Duodenal mucosa (tissue), 2 donors: Measurements from ENCODE around the gene APOM.

Source experiments
- H3K27ac ChIP-seq: one replicate; pipeline ENCODE4 v1.7.0; 2013; ENCODE audit warnings: low read depth, low read length
- H3K27me3 ChIP-seq, 2 donors: one replicate each; pipeline ENCODE4 v1.7.0; 2013; ENCODE audit warnings: low read length in 2 of 2, control low read depth in 1 of 2; ENCODE audit not compliant: insufficient read depth in 2 of 2, control insufficient read depth in 1 of 2
- H3K36me3 ChIP-seq, 2 donors: one replicate each; pipeline ENCODE4 v1.7.0; 2013; ENCODE audit warnings: low read length in 2 of 2, control low read depth in 1 of 2; ENCODE audit not compliant: insufficient read depth in 2 of 2, control insufficient read depth in 1 of 2
- H3K4me1 ChIP-seq, 2 donors: one replicate each; pipeline ENCODE4 v1.7.0; 2013; ENCODE audit warnings: low read length in 2 of 2, control low read depth in 1 of 2; ENCODE audit not compliant: insufficient read depth in 2 of 2, control insufficient read depth in 1 of 2
- H3K4me3 ChIP-seq, 2 donors: one replicate each; pipeline ENCODE4 v1.7.0; 2013; ENCODE audit warnings: low read length in 2 of 2, low read depth in 1 of 2
- H3K9ac ChIP-seq, 2 donors: one replicate each; pipeline ENCODE4 v1.7.0; 2013; ENCODE audit warnings: low read length in 2 of 2, low read depth in 1 of 2
- H3K9me3 ChIP-seq, 2 donors: one replicate each; pipeline ENCODE4 v1.7.0; 2013; ENCODE audit warnings: low read length in 2 of 2, control low read depth in 1 of 2; ENCODE audit not compliant: control insufficient read depth in 1 of 2

The APOM gene

GRCh38 chr6:31655349-31656237 lies at the start of gene APOM:
TSS of gene APOM (plus strand) at chr6:31655894. CDS start at chr6:31655967, 73 bp downstream.
- peaks cover 50 to 55% of the 10 kb centered on the region in 2 donors for H3K4me1 ChIP-seq
- H3K9ac ChIP-seq, result peak within 1 kb of the TSS in 1 of 2 donors; percentile 4
- no peak within 1 kb of the TSS for H3K27ac ChIP-seq
- no peaks in the 10 kb centered on the region for H3K27me3 ChIP-seq
- H3K9me3 ChIP-seq, result no peaks in the 10 kb centered on the region
- peak within 1 kb of the TSS; percentile 13 to 36 for H3K4me3 ChIP-seq
- H3K36me3 ChIP-seq, result peaks cover 8 to 23% of the 10 kb centered on the region in 2 donors

DNA sequence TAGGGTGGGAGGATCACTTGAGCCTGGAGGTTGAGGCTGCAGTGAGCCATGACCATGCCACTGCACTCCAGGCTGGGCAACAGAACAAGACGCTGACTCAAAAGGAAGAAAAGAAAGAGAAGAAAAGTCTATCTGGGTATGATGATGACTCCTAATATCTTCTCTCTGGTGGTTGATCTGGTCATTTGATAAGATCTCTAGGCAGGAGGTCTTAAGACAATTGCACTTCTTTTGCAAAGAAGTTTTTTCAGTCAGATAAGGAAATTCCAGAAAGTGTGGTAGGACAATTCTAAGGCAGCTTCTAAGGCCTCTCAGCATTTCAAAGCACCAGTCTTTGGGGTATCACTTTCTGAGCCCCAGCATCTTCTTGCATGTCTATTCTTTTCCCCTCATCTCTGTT lies 48.4 kb upstream of the APOM start:
- Histone ChIP-seq H3K9ac (no peak overlapping the region), H3K9me3 (no peaks in the 10 kb centered on the region), H3K4me1 (no peaks in the 10 kb centered on the region), H3K27me3 (no peaks in the 10 kb centered on the region), H3K27ac (no peak overlapping the region), H3K4me3 (no peak overlapping the region), H3K36me3 (no peaks in the 10 kb centered on the region)

- Histone ChIP-seq H3K27ac (no peak overlapping the region), H3K36me3 (no peaks in the 10 kb centered on the region), H3K4me3 (no peak overlapping the region), H3K27me3 (no peaks in the 10 kb centered on the region), H3K9ac (no peak overlapping the region), H3K9me3 (no peaks in the 10 kb centered on the region), H3K4me1 (peaks cover 8 to 10% of the 10 kb centered on the region in 2 donors)
Measured at GRCh38 chr6:31609519-31610406, 45.9 kb upstream of the APOM start.

DNA sequence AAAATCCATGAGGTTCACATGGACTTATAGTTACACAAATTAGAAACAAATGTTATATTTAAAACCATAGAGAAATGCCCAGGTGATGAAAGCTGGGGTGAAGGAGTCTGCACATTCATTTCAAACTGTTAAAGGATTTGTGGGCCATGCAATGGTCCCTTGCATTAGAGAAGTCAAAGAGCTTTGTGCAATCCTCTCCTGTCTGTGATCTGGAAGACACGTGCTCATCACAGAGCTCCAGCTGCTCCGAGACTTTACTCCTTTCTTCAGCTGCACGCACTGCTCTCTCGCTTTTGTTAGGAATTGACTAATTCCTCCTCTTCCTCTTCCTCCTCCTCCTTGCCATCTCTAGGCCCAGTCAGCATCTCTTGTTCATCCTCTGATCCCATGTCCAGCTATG lies 44.7 kb upstream of the APOM start:
- no peak overlapping the region for H3K4me3 ChIP-seq
- H3K27ac ChIP-seq, result no peak overlapping the region
- H3K9ac ChIP-seq, result no peak overlapping the region
- H3K27me3 ChIP-seq, result no peaks in the 10 kb centered on the region
- no peaks in the 10 kb centered on the region for H3K36me3 ChIP-seq
- no peaks in the 10 kb centered on the region for H3K9me3 ChIP-seq
- peaks cover 13 to 14% of the 10 kb centered on the region in 2 donors for H3K4me1 ChIP-seq

DNA sequence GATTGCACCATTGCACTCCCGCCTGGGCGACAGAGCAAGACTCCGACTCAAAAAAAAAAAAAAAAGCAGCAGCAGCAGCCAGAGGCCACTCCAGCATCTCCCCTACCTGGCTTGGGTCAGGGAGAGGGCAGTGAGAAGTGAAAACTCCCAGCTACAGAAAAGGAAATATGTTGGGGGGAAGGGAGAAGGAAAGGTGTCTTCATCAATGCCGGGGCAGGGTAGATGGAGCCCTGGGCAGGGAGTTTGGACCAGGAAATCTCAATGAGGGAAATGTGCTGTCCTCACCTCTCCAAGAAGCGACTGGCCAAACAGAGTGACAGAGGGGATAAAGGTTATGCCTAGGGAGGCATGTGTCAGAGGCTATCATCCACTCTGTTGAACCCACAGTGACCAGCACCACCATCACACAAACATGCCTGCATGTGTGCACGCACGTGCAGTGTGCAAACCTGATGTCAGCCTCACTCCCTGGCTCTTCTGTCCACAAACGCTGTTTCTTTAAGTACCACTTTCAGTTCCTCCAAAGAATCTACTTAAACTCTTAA lies 41.5 kb upstream of the APOM start:
- H3K27ac ChIP-seq, result no peak overlapping the region
- no peak overlapping the region for H3K9ac ChIP-seq

GRCh38 chr6:31614684-31615578 lies 40.8 kb upstream of the APOM start, which contains the start of gene AIF1:
TSS of gene AIF1 (plus strand) at chr6:31615234. CDS start at chr6:31615330, 96 bp downstream.
- Histone ChIP-seq H3K36me3 (no peaks in the 10 kb centered on the region), H3K27me3 (no peaks in the 10 kb centered on the region), H3K27ac (no peak within 1 kb of the TSS), H3K9me3 (no peaks in the 10 kb centered on the region), H3K4me1 (peaks cover 13 to 14% of the 10 kb centered on the region in 2 donors), H3K4me3 (peak within 1 kb of the TSS; percentile 29 to 32), H3K9ac (peak within 1 kb of the TSS; percentile 5 to 43)

More for the DNA sequence above, 41.5 kb upstream of the APOM start:
- Histone ChIP-seq H3K36me3 (no peaks in the 10 kb centered on the region), H3K9me3 (no peaks in the 10 kb centered on the region), H3K4me1 (peaks cover 13 to 14% of the 10 kb centered on the region in 2 donors), H3K27me3 (no peaks in the 10 kb centered on the region), H3K4me3 (peak overlapping the region in 1 of 2 donors; percentile 29)

GRCh38 chr6:31615748-31616147 lies 39.9 kb upstream of the APOM start:
- H3K36me3 ChIP-seq, result no peaks in the 10 kb centered on the region
- peak overlapping the region in 1 of 2 donors; percentile 43 for H3K9ac ChIP-seq
- no peaks in the 10 kb centered on the region for H3K9me3 ChIP-seq
- peak overlapping the region; percentile 28 to 32 for H3K4me3 ChIP-seq
- no peaks in the 10 kb centered on the region for H3K27me3 ChIP-seq
- no peak overlapping the region for H3K27ac ChIP-seq
- peaks cover 13 to 14% of the 10 kb centered on the region in 2 donors for H3K4me1 ChIP-seq

DNA sequence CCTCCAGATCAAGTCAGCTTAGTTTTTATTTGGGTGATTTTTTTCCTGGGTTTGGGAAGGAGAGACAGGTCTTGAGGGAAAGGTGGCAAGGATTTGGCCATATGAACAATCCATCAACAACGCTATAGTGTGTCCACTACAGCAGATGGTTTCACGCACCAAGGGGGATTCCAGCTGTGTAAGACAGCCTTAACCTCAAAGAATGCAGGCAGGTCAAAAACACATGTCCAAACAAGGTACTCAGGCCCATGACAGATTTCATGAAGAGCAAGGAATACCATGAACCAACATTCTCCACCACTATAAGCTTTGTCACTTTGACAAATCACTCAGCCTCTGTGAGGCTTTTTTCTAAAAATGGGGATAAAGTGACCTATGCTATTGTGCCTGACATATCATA lies 38.7 kb upstream of the APOM start:
- H3K4me1 ChIP-seq, result peaks cover 20 to 22% of the 10 kb centered on the region in 2 donors
- H3K36me3 ChIP-seq, result no peaks in the 10 kb centered on the region
- H3K27ac ChIP-seq, result no peak overlapping the region
- H3K9ac ChIP-seq, result no peak overlapping the region
- H3K9me3 ChIP-seq, result no peaks in the 10 kb centered on the region
- H3K4me3 ChIP-seq, result no peak overlapping the region
- H3K27me3 ChIP-seq, result no peaks in the 10 kb centered on the region
